HepG2 (cell line): ENCODE measurements around the gene ENPP1. TPM values are rescaled to one million over a fixed set of nuclear protein-coding genes. Genes with fewer than 3 reads are reported as not detected.

Experiments used
- ATAC-seq: fragments of 200-7000 bp; cut with Tn5 transposase; 3 replicates; pipeline ENCODE4 v1.9.1; 2020; ENCODE audit warnings: mild to moderate bottlenecking, moderate library complexity
- BruUV-seq: library from RNA; stranded (reverse); fragments of 400-500 nt; replicated peaks from 2 replicates; lab custom pipeline; 2021; lab: Mats Ljungman, UMichigan
- CTCF ChIA-PET: fragments of 300-600 bp; formaldehyde crosslinking; extraction: SDS; loops from one replicate; lab custom pipeline; 2021; ENCODE audit warnings: low total read pairs, inconsistent platforms, low intra/inter-chr PET ratio; lab: Yijun Ruan, JAX
- POLR2A ChIA-PET: fragments of 350-600 bp; sonication (Branson Sonifier 250); formaldehyde crosslinking; loops from one replicate; lab custom pipeline; 2020; ENCODE audit warnings: antibody characterized with exemption, inconsistent platforms; lab: Yijun Ruan, JAX
- DNase-seq: peaks from one replicate; pipeline ENCODE4 v3.0.0-alpha.2; 2015; ENCODE audit warnings: low spot score
- FAIRE-seq: peaks from 3 replicates; lab custom pipeline; 2011; peaks lifted over from hg19 to GRCh38; lab: Jason Lieb, UNC
- H2AFZ ChIP-seq: one replicate; pipeline ENCODE4 v1.6.1; 2011; ENCODE audit warnings: low read length, inconsistent platforms
- H3K27ac ChIP-seq: fragments of 300-600 bp; 3 replicates; pipeline ENCODE4 v1.8.0; 2011; ENCODE audit warnings: mixed run types, mild to moderate bottlenecking, mixed read lengths, low read length, inconsistent platforms; ENCODE audit not compliant: insufficient read depth; ENCODE audit errors: extremely low read length
- H3K27me3 ChIP-seq, 2 experiments: fragments of 200-600 bp in 1 of 2; 2 replicates in 1 of 2; 3 replicates in 1 of 2; pipeline versions ENCODE4 v1.6.0 to v1.8.0; 2011; ENCODE audit warnings: low read length in 2 of 2, mild to moderate bottlenecking in 2 of 2, moderate library complexity in 2 of 2, inconsistent platforms in 1 of 2; ENCODE audit not compliant: insufficient read depth in 2 of 2, control insufficient read depth in 1 of 2
- H3K36me3 ChIP-seq, 2 experiments: fragments of 200-600 bp in 1 of 2; replicated peaks in 1 of 2; 2 replicates in 1 of 2; 3 replicates in 1 of 2; pipeline versions ENCODE4 v1.5.1 to v1.8.0; 2011; ENCODE audit warnings: low read length in 2 of 2, inconsistent platforms in 1 of 2; ENCODE audit not compliant: insufficient read depth in 2 of 2, control insufficient read depth in 1 of 2
- H3K4me1 ChIP-seq: 2 replicates; pipeline ENCODE4 v1.5.1; 2012; ENCODE audit warnings: low read length, inconsistent platforms; ENCODE audit not compliant: insufficient read depth
- H3K4me2 ChIP-seq: 2 replicates; pipeline ENCODE4 v1.6.0; 2011; ENCODE audit warnings: low read depth, low read length, inconsistent platforms
- H3K4me3 ChIP-seq, 3 experiments: fragments of 200-600 bp in 1 of 3; sonication (generic), shearing (Covaris generic) in 1 of 3; replicated peaks in 1 of 3; 2 replicates each; pipeline ENCODE4 v1.5.1; 2011 to 2016; ENCODE audit warnings: low read length in 3 of 3, inconsistent platforms in 2 of 3, low read depth in 2 of 3, mild to moderate bottlenecking in 2 of 3, control low read depth in 1 of 3, mixed read lengths in 1 of 3; ENCODE audit not compliant: insufficient read depth in 1 of 3
- H3K79me2 ChIP-seq: one replicate; pipeline ENCODE4 v1.6.1; 2011; ENCODE audit warnings: low read length, inconsistent platforms; ENCODE audit not compliant: insufficient read depth
- H3K9ac ChIP-seq: 2 replicates; pipeline ENCODE4 v1.6.0; 2011; ENCODE audit warnings: mild to moderate bottlenecking, low read depth, low read length, inconsistent platforms; ENCODE audit not compliant: insufficient read depth
- H3K9me3 ChIP-seq: 2 replicates; pipeline ENCODE4 v1.5.1; 2012; ENCODE audit warnings: mild to moderate bottlenecking, low read length
- H4K20me1 ChIP-seq: 2 replicates; pipeline ENCODE4 v1.6.0; 2011; ENCODE audit warnings: inconsistent platforms, mild to moderate bottlenecking, low read length, moderate library complexity; ENCODE audit not compliant: insufficient read depth
- EEA1 ChIP-seq: sonication (generic); formaldehyde crosslinking; IDR thresholded peaks from 2 replicates; pipeline ENCODE4 v1.5.1; 2020; ENCODE audit warnings: mild to moderate bottlenecking, missing genetic modification reagents, borderline replicate concordance
- ELF4 ChIP-seq: sonication (generic); formaldehyde crosslinking; IDR thresholded peaks from 2 replicates; pipeline ENCODE4 v1.5.0; 2020; ENCODE audit warnings: missing genetic modification reagents, mild to moderate bottlenecking, moderate library complexity, borderline replicate concordance
- HNRNPH1 ChIP-seq: fragments of 200-400 bp; formaldehyde crosslinking; optimal IDR thresholded peaks from 2 replicates; pipeline ENCODE3; 2017; ENCODE audit warnings: mild to moderate bottlenecking, low read depth, low read length
- JUND ChIP-seq: sonication (generic); formaldehyde crosslinking; IDR thresholded peaks from 2 replicates; pipeline ENCODE4 v1.8.0; 2022; ENCODE audit warnings: mild to moderate bottlenecking, missing genetic modification reagents
- NONO ChIP-seq, 2 experiments: fragments of 450-650 bp in 1 of 2; sonication (generic) in 1 of 2; formaldehyde crosslinking in 1 of 2; IDR thresholded peaks in 1 of 2; conservative IDR thresholded peaks in 1 of 2; 2 replicates each; pipeline versions ENCODE4 v1.6.1 to v1.8.0; 2017 to 2022; ENCODE audit warnings: mild to moderate bottlenecking in 1 of 2, missing genetic modification reagents in 1 of 2, moderate library complexity in 1 of 2
- RBM39 ChIP-seq: fragments of 200-400 bp; formaldehyde crosslinking; IDR thresholded peaks from one replicate; pipeline ENCODE4 v1.6.1; 2018; ENCODE audit warnings: antibody characterized with exemption, mild to moderate bottlenecking, low read depth, low read length; ENCODE audit not compliant: poor library complexity, severe bottlenecking
- RCOR2 ChIP-seq: IDR thresholded peaks from 2 replicates; pipeline ENCODE4 v1.6.1; 2016; ENCODE audit warnings: missing biosample characterization, missing genetic modification reagents
- SNAPC2 ChIP-seq: sonication (generic); formaldehyde crosslinking; IDR thresholded peaks from 2 replicates; pipeline ENCODE4 v1.8.1; 2022; ENCODE audit warnings: mild to moderate bottlenecking, missing genetic modification reagents
- TGIF2 ChIP-seq: IDR thresholded peaks from 2 replicates; pipeline ENCODE4 v1.6.1; 2016; ENCODE audit warnings: control low read depth, missing compliant biosample characterization
- TRIM24 ChIP-seq: sonication (generic); formaldehyde crosslinking; IDR thresholded peaks from 2 replicates; pipeline ENCODE4 v1.8.0; 2022; ENCODE audit warnings: mild to moderate bottlenecking, missing genetic modification reagents
- ZBTB43 ChIP-seq: sonication (generic); formaldehyde crosslinking; conservative IDR thresholded peaks from 2 replicates; pipeline ENCODE4 v1.4.0; 2020; ENCODE audit warnings: missing genetic modification reagents
- ZFP36 ChIP-seq: fragments of 150-350 bp; IDR thresholded peaks from 2 replicates; pipeline ENCODE4 v1.6.1; 2018; ENCODE audit warnings: borderline replicate concordance, low read length, low read depth; ENCODE audit not compliant: partially characterized antibody
- WGBS: methylation state at CpG from one replicate; pipeline ENCODE4 v1.1.6; 2017; ENCODE audit warnings: low lambda C conversion rate; 5-methylcytosine and 5-hydroxymethylcytosine counted together
- in situ Hi-C: cut with HindIII; loops from 2 replicates; pipeline ENCODE4 v1.10.0; 2017; ENCODE audit warnings: low pct_unique_long_range_greater_than_20kb; ENCODE audit not compliant: extremely low pct_ligation_motif_present
- intact Hi-C: fragments of 100-400 bp; cut with micrococcal nuclease; formaldehyde crosslinking; loops from one replicate; pipeline ENCODE4 v1.10.0; 2022; ENCODE audit not compliant: unreplicated experiment
- polyA plus RNA-seq, 8 experiments: library from polyadenylated mRNA; depleted of rRNA in 3 of 8; stranded (reverse) in 7 of 8; unstranded in 1 of 8; fragments of >200 nt; fragmentation: Illumina TruSeq in 4 of 8; extraction: Trizol in 4 of 8; gene quantifications; 2 replicates each; pipeline versions ENCODE4 v1.2.1 to v1.2.3, GENCODE V29; 2011 to 2016; ENCODE audit warnings: low read depth in 4 of 8, missing spikeins in 1 of 8, mixed read lengths in 1 of 8; ENCODE audit not compliant: insufficient read depth in 1 of 8
- total RNA-seq, 5 experiments: library from RNA; depleted of rRNA; stranded (reverse); fragments of >200 nt; fragmentation: Illumina TruSeq; extraction: Trizol; gene quantifications; 2 replicates each; pipeline ENCODE4 v1.2.3, GENCODE V29; 2016; ENCODE audit warnings: low read depth in 1 of 5

Gene ENPP1
- total and polyA plus RNA-seq, 2 of the 13 experiments (the other 11 are each of a cell fraction or from before 2014, with no cell fraction given): 56.5 to 160 TPM

GRCh38 chr6:131765804-131766135 lies 42.0 kb upstream of the ENPP1 start (continued):
- TF ChIP-seq JUND (CRISPR knock-in tag) (no peak), RCOR2 (CRISPR knock-in tag) (0 out of 2 replicates have a peak, but pooled peaks have one; percentile 4)

GRCh38 chr6:131766631-131767030 lies 41.2 kb upstream of the ENPP1 start:
- POLR2A ChIA-PET: interaction anchor here (1.1 to 3.6 kb wide), 5 partner anchors 10 to 185 kb away, joined by 3 to 38 read pairs (median 5); no protein-coding TSS in a partner anchor
- intact Hi-C loops: loop anchor here (5.0 kb wide), 2 partner anchors 41 to 131 kb away; partner anchors contain the start of gene ENPP1
- H3K36me3 ChIP-seq: no peaks in the 10 kb centered on the region

GRCh38 chr6:131768964-131769363 lies 38.9 kb upstream of the ENPP1 start:
- intact Hi-C loops: loop anchor here (2.0 to 5.0 kb wide), 3 partner anchors 14 to 128 kb away; partner anchors contain the start of gene ENPP1
- ChIA-PET CTCF (no interaction called here), POLR2A (no interaction called here)
- no peak for DNase-seq
- Histone ChIP-seq H3K27me3 (no peaks in the 10 kb centered on the region), H2AFZ (no peak overlapping the region), H3K9me3 (no peaks in the 10 kb centered on the region), H4K20me1 (no peaks in the 10 kb centered on the region), H3K9ac (no peak overlapping the region), H3K36me3 (no peaks in the 10 kb centered on the region), H3K4me3 (no peak overlapping the region), H3K27ac (peak overlapping the region; percentile 80), H3K4me1 (peaks cover 85% of the 10 kb centered on the region), H3K79me2 (no peaks in the 10 kb centered on the region), H3K4me2 (peak overlapping the region; percentile 63; the same call in 1 of the 2 replicates)
- WGBS: 100% methylated on average over 1 of the region's 1 CpG
- in situ Hi-C loops: no loop called here
- TF ChIP-seq TRIM24 (CRISPR knock-in tag) (no peak), ZBTB43 (CRISPR knock-in tag) (no peak), HNRNPH1 (no peak), NONO (IDR thresholded peaks at IDR 0.05) (no peak), NONO (CRISPR knock-in tag; conservative IDR thresholded peaks at IDR 0.05) (no peak), SNAPC2 (CRISPR knock-in tag) (0 out of 2 replicates have a peak, but pooled peaks have one; percentile 14)
- no peak for ATAC-seq
- no TSS peak for BruUV-seq
- no peak for FAIRE-seq

More at GRCh38 chr6:131766631-131767030, 41.2 kb upstream of the ENPP1 start:
- in situ Hi-C loops: no loop called here
- WGBS: 37% methylated on average over 2 of the region's 2 CpGs
- ATAC-seq (no peak), DNase-seq (no peak), FAIRE-seq (no peak)
- BruUV-seq: no TSS peak
- H3K4me1 ChIP-seq: peaks cover 92% of the 10 kb centered on the region
- peak overlapping the region; percentile 77 for H3K27ac ChIP-seq
- peak overlapping the region; percentile 47 for H3K4me2 ChIP-seq
- CTCF ChIA-PET: no interaction called here
- no peaks in the 10 kb centered on the region for H3K79me2 ChIP-seq
- H3K9ac ChIP-seq: peak overlapping the region; percentile 19; the same call in 1 of the 2 replicates
- H3K4me3 ChIP-seq: no peak overlapping the region
- H3K9me3 ChIP-seq: no peaks in the 10 kb centered on the region
- TF ChIP-seq EEA1 (no peak), TGIF2 (CRISPR knock-in tag) (no peak), ZFP36 (no peak), ELF4 (peak; percentile 65; the same call in 1 of the 2 replicates), RBM39 (no peak)
- no peaks in the 10 kb centered on the region for H3K27me3 ChIP-seq
- H4K20me1 ChIP-seq: no peaks in the 10 kb centered on the region
- H2AFZ ChIP-seq: no peak overlapping the region
